Body of pancreas (tissue), 4 donors: ENCODE results near the gene LANCL2.

Experiments used
- POLR2A ChIP-seq, 3 donors: fragments of 450-650 bp; IDR thresholded peaks; one replicate each; pipeline ENCODE4 v1.6.1; 2016; ENCODE audit warnings: antibody characterized with exemption in 3 of 3, mild to moderate bottlenecking in 2 of 3
- TF ChIP-seq, protein P1 (sequence below), 7 experiments: fragments of 450-650 bp in 4 of 7; fragments of 200-600 bp in 3 of 7; sonication (generic) in 3 of 7; IDR thresholded peaks; one replicate each; pipeline ENCODE4 v1.5.1; 2016 to 2019; ENCODE audit warnings: antibody characterized with exemption in 7 of 7

DNA sequence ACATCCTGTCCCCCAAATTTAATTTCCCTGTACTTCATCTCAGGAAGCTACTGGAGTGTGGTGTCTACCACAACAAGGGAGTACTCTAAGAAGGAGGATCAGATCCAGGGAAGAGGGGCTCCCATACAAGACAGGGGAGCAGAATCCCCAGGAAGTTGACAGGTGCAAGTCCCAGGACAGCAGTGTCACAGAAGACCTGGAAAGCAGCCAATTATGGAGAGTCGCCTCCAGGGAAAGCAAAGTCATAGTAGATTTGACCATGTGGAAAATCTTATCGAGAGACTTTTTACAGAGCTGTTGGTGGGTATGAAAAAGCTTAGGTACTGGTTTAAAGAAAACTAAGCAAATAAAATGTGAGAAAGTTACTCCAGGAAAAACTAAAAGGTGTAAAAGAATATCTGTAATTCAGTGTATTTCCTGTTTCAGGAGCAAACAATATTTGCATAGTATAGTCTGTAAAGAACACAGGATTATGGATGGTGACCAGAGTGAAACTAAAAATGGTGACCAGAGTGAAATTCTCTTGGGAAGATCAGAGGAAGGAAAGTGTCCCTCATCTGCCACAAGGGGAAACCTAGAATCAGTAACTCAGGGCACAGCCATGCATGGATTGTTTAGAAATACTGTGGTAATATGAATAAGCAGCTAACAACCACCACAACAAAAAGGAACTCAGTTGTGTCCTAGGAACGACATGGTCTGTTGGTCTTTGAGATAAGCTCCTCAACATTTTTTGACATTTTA is 44.5 kb downstream of the LANCL2 start:
- TF ChIP-seq, protein P1, sequence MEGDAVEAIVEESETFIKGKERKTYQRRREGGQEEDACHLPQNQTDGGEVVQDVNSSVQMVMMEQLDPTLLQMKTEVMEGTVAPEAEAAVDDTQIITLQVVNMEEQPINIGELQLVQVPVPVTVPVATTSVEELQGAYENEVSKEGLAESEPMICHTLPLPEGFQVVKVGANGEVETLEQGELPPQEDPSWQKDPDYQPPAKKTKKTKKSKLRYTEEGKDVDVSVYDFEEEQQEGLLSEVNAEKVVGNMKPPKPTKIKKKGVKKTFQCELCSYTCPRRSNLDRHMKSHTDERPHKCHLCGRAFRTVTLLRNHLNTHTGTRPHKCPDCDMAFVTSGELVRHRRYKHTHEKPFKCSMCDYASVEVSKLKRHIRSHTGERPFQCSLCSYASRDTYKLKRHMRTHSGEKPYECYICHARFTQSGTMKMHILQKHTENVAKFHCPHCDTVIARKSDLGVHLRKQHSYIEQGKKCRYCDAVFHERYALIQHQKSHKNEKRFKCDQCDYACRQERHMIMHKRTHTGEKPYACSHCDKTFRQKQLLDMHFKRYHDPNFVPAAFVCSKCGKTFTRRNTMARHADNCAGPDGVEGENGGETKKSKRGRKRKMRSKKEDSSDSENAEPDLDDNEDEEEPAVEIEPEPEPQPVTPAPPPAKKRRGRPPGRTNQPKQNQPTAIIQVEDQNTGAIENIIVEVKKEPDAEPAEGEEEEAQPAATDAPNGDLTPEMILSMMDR (IDR thresholded peaks at IDR 0.05), result no peak
- no peak for TF ChIP-seq POLR2A (IDR thresholded peaks at IDR 0.05)
